MCF 10A (cell line): ENCODE results near the gene EPHB6. TPM values are rescaled to one million over a fixed set of nuclear protein-coding genes. Genes with fewer than 3 reads are reported as not detected.

ENCODE experiments used
- BruUV-seq: library from RNA; stranded (reverse); fragments of 400-500 nt; replicated peaks from 2 replicates; lab custom pipeline; 2021; lab: Mats Ljungman, UMichigan
- CTCF ChIA-PET: fragments of 300-600 bp; sonication (Branson Sonifier 250); formaldehyde crosslinking; extraction: SDS; loops from one replicate; lab custom pipeline; 2021; ENCODE audit warnings: antibody characterized with exemption, inconsistent platforms; lab: Yijun Ruan, JAX
- POLR2A ChIA-PET: fragments of 300-600, 350-650 bp; sonication (Branson Sonifier 250); formaldehyde crosslinking; extraction: SDS; loops from one replicate; lab custom pipeline; 2020; ENCODE audit warnings: antibody characterized with exemption, inconsistent platforms; lab: Yijun Ruan, JAX
- DNase-seq: peaks from one replicate; pipeline ENCODE4 v3.0.0-alpha.2; 2018; ENCODE audit not compliant: unreplicated experiment
- H3K27ac Mint-ChIP-seq: one replicate; pipeline ENCODE4 v1.8.0; 2022; ENCODE audit warnings: mild to moderate bottlenecking, low read depth, mixed read lengths; ENCODE audit not compliant: unreplicated experiment
- H3K27me3 Mint-ChIP-seq: one replicate; pipeline ENCODE4 v1.8.0; 2022; ENCODE audit warnings: mixed read lengths; ENCODE audit not compliant: insufficient read depth, unreplicated experiment
- H3K36me3 Mint-ChIP-seq: one replicate; pipeline ENCODE4 v1.8.0; 2022; ENCODE audit warnings: mild to moderate bottlenecking, moderate library complexity, mixed read lengths; ENCODE audit not compliant: insufficient read depth, unreplicated experiment
- H3K4me1 Mint-ChIP-seq: one replicate; pipeline ENCODE4 v1.8.0; 2022; ENCODE audit warnings: mixed read lengths; ENCODE audit not compliant: insufficient read depth, unreplicated experiment
- H3K4me3 Mint-ChIP-seq: one replicate; pipeline ENCODE4 v1.8.0; 2022; ENCODE audit warnings: mild to moderate bottlenecking, moderate library complexity, mixed read lengths; ENCODE audit not compliant: unreplicated experiment
- H3K9me3 Mint-ChIP-seq: one replicate; pipeline ENCODE4 v1.8.0; 2022; ENCODE audit warnings: mixed read lengths; ENCODE audit not compliant: unreplicated experiment
- CTCF ChIP-seq: fragments of 200-600 bp; IDR thresholded peaks from one replicate; pipeline ENCODE4 v1.8.0; 2022; ENCODE audit warnings: antibody characterized with exemption, mild to moderate bottlenecking; ENCODE audit not compliant: unreplicated experiment
- intact Hi-C: fragments of 100-400 bp; cut with micrococcal nuclease; formaldehyde crosslinking; loops from 2 replicates; pipeline ENCODE4 v1.14.1; 2022
- total RNA-seq: library from RNA; stranded (reverse); gene quantifications from 2 replicates; pipeline ENCODE4 v1.2.3, GENCODE V29; 2022

EPHB6 gene
- total RNA-seq, 1 experiment from 2014 or later, result 1.4 TPM

- no peak for TF ChIP-seq CTCF
Measured at GRCh38 chr7:142916508-142916907, 61.6 kb downstream of the EPHB6 start.

GRCh38 chr7:142917447-142917846 lies 62.6 kb downstream of the EPHB6 start:
- Mint-ChIP-seq H3K4me3 (no peak overlapping the region), H3K36me3 (no peaks in the 10 kb centered on the region), H3K4me1 (no peaks in the 10 kb centered on the region), H3K9me3 (no peaks in the 10 kb centered on the region), H3K27me3 (peaks cover 76% of the 10 kb centered on the region), H3K27ac (no peak overlapping the region)
- no peak for TF ChIP-seq CTCF
- intact Hi-C loops, result no loop called here
- CTCF ChIA-PET, result no interaction called here
- no peak for DNase-seq
- POLR2A ChIA-PET, result no interaction called here
- BruUV-seq, result no TSS peak

More at GRCh38 chr7:142916508-142916907, 61.6 kb downstream of the EPHB6 start:
- ChIA-PET POLR2A (interaction anchor here (1.1 to 1.5 kb wide), 2 partner anchors 9 to 17 kb away, joined by 3 read pairs; no protein-coding TSS in a partner anchor), CTCF (interaction anchor here (0.5 to 2.2 kb wide), 5 partner anchors 86 to 401 kb away, joined by 3 to 9 read pairs (median 3); no protein-coding TSS in a partner anchor)
- Mint-ChIP-seq H3K27me3 (peaks cover 80% of the 10 kb centered on the region), H3K4me3 (no peak overlapping the region), H3K9me3 (no peaks in the 10 kb centered on the region), H3K27ac (no peak overlapping the region), H3K4me1 (no peaks in the 10 kb centered on the region), H3K36me3 (no peaks in the 10 kb centered on the region)
- intact Hi-C loops, result no loop called here
- no peak for DNase-seq
- BruUV-seq, result no TSS peak

DNA sequence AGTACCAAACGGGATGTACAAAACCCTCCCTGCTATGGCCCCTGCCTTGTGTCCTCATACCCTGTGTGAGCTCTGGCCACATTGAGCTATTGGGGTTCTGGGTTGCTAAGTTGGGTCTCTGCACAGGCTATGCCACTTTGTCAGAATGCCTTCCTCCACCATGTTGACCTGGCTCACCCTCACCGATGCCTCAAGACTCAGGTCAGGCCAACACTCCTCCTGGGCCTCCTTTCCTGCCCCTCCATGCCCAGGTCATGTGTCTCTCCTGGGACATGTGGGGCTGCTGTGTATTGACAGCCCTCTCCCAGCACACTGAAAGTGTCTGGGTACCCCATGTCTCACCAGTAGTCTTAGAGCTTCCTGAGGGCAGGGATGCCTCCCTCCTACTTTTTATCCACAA lies 64.0 kb downstream of the EPHB6 start:
- TF ChIP-seq CTCF, result no peak
- Mint-ChIP-seq H3K4me3 (no peak overlapping the region), H3K36me3 (no peaks in the 10 kb centered on the region), H3K27me3 (peaks cover 72% of the 10 kb centered on the region), H3K27ac (no peak overlapping the region), H3K9me3 (no peaks in the 10 kb centered on the region), H3K4me1 (no peaks in the 10 kb centered on the region)
- ChIA-PET CTCF (interaction anchor here (0.6 to 1.2 kb wide), 3 partner anchors 9 to 281 kb away, joined by 3 read pairs; no protein-coding TSS in a partner anchor), POLR2A (no interaction called here)
- no TSS peak for BruUV-seq
- intact Hi-C loops, result no loop called here
- no peak for DNase-seq

GRCh38 chr7:142919656-142920055 lies 64.8 kb downstream of the EPHB6 start:
- Mint-ChIP-seq H3K27me3 (peaks cover 70% of the 10 kb centered on the region), H3K27ac (no peak overlapping the region), H3K9me3 (no peaks in the 10 kb centered on the region), H3K4me1 (no peaks in the 10 kb centered on the region), H3K4me3 (no peak overlapping the region), H3K36me3 (no peaks in the 10 kb centered on the region)
- DNase-seq, result no peak
- no TSS peak for BruUV-seq
- intact Hi-C loops, result no loop called here
- CTCF ChIA-PET, result interaction anchor here (0.9 to 1.2 kb wide), 3 partner anchors 8 to 321 kb away, joined by 3 read pairs; no protein-coding TSS in a partner anchor
- POLR2A ChIA-PET, result no interaction called here
- no peak for TF ChIP-seq CTCF

Other genes with a start within 250 kb of the EPHB6 start
- not detected in 2 replicates for gene PRSS1, start 105.6 kb upstream of the EPHB6 start, total RNA-seq
- not detected in 2 replicates for gene PRSS2, start 84.1 kb upstream of the EPHB6 start, total RNA-seq
- gene TRPV6, start 30.7 kb downstream of the EPHB6 start, total RNA-seq, result 0.30 and 0.44 TPM in 2 replicates
- not detected in 2 replicates for gene TRPV5, start 78.7 kb downstream of the EPHB6 start, total RNA-seq
- gene LLCFC1, start 84.4 kb downstream of the EPHB6 start, total RNA-seq, result not detected in 2 replicates
- gene KEL, start 107.3 kb downstream of the EPHB6 start, total RNA-seq, result not detected in 2 replicates
- not detected in 2 replicates for gene OR9A2, start 172.1 kb downstream of the EPHB6 start, total RNA-seq
- not detected in 2 replicates for gene OR6V1, start 197.3 kb downstream of the EPHB6 start, total RNA-seq